HG03558 (cell line): ENCODE measurements around the gene TRIO.

Experiments
- ATAC-seq: cut with Tn5 transposase; IDR thresholded peaks from one replicate; pipeline ENCODE4 v1.9.1; 2021; ENCODE audit warnings: moderate number of reproducible peaks; ENCODE audit not compliant: unreplicated experiment; ENCODE audit errors: extremely low read depth

TRIO gene

DNA sequence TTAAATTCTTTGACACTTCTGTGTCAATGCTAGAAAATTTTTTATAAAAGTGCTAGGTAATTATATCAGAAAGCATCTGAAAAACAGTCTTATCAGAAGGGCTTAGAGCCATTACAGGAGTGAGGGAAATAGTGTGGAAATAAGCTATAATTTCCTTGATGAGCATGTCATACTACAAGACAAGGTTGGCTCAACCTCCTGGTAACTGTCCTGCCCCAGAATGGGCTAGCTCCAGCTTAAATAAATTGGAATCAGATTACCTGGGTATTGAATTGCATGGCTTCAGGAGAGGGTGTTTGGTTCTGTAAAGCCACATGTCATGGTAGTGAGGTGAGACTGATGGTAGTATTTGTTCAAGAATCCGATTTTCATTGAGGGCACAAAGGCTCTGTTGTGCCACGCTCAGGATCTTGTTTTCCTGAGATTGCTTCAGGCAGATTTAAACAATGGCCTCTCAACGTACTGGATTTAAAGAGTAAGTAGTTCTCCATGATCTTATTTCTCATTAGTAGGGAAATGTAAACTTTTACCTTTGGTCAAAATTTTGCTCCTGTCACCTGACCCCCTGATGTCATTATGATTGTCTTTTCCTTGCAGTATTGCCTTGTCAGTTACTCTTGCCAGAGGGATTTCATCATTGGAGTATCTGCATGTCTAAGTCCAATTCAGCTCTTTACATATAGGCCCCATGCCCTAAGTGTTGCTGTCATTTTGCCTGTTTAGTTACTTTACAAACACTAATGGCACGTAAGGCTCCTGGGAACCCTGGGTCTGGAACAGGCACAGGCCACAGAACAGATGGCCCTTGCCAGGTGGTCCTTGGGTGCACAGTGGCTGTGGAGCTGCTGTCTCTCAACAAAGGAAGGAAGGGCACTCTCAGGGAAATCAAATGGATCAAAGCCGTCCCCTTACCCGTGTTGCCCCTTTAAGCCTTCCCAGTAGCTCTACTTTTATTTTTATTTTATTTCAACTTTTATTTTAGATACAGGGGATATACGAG lies 21.3 kb downstream of the TRIO start:
- no peak for ATAC-seq

DNA sequence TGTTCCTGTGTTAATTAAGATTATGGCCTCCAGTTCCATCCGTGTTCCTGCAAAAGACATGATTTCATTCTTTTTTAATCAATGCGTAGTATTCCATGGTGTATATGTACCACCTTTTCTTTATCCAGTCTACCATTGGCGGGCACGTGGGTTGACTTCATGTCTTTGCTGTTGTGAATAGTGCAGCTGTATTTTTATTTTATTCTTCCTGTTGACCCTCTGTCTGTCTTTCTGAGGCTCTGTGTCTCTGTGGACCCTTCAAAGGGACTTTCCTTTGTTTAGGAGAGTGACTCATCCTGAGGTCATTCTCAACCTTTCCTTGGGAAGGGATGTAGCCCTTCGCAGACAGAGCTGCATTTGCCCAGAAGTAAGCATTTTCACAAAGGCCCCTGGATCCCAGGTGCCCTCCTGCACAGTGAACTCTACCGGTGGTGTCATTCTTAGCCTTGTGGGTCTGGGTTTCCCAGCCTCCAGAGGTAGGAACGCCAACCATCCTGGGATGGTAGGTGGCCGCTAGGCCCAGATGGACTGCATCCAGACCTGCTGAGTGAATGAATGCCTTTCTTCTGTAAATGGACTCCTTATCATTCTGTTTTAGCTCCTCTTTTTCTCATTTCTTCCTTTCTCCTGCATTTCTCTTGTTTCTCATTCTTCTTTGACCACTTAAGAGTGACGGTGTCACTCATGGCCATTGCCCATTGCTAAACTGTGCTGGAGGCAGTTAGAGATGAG lies 22.4 kb downstream of the TRIO start:
- no peak for ATAC-seq

- no peak for ATAC-seq
Observed at GRCh38 chr5:14166437-14166836, 23.3 kb downstream of the TRIO start.

- no peak for ATAC-seq
Observed at GRCh38 chr5:14167211-14167845, 24.2 kb downstream of the TRIO start.

- ATAC-seq: peak; percentile 27
Observed at GRCh38 chr5:14168144-14168792, 25.1 kb downstream of the TRIO start.

GRCh38 chr5:14168793-14169262 lies 25.7 kb downstream of the TRIO start:
- no peak for ATAC-seq

DNA sequence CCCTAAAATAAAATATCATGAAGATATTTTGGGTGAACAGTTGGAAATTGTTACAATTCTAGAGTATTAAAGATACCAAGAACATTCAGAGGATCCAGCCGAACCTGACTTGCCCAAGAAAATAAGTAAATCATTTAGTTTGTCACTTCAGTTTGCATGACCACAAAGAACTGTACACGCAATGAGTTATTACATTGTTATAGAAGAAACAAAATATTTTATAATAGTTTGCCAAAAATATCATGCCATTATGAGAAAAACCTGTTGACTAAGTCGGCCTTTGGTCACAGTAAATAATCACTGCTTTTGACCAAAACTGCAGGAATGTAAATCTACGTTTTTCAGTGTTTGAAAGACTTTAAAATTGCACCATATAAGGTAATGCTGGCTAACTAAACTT lies 27.9 kb downstream of the TRIO start:
- no peak for ATAC-seq

GRCh38 chr5:14171621-14172020 lies 28.5 kb downstream of the TRIO start:
- no peak for ATAC-seq

DNA sequence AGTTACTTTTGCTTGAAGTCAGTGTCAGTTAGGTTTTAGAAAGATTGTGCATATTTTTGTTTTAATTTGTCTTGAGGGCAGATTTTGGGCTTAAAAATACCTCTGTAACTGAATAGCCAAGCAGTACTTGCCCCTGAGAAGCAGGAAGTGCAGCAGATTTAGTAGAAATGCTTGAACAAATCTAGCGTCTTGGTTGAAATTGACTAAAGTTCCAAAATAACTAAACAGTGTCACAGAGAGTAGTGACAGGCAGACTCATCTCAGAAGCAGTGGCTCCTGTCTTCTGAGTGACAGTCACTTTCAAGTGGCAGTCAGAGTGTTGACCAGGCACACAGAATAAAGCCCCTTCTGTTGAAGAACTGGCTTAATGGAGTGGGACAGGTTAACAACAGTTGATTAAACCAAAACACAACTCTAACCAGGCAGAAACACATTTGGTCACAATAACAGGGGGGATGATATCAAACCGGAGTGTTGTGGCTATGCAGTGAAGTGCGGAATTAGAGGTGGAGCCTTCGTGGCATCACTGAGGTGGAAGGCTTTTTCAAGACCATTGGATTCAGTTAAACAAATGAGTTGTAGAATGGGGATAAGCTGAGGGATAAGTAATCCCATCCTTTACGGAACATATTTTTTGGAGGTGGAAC lies 29.1 kb downstream of the TRIO start:
- peak; percentile 36 for ATAC-seq

- ATAC-seq: no peak
Observed at GRCh38 chr5:14173377-14174229, 30.5 kb downstream of the TRIO start.

DNA sequence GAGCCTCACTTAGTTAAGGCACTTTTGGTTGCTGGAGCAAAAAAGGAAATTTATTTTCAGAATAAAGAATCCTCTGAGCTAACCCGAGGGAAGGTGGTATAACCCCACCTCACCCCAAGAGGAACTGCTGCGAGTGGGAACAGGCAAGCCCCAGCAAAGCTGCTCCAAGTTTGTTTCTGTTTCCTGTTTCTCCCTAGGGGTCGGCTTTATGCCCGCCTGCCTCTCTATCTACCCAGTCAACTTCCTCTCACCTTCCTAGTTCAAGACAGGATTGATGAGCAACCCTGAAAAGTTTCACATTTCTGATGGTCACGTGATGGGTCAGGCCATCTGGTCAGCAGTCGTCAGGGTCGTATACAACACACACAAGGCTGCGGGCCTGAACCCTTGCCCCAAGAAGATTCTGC lies 31.1 kb downstream of the TRIO start:
- no peak for ATAC-seq

GRCh38 chr5:14175381-14175780 lies 32.2 kb downstream of the TRIO start:
- ATAC-seq: no peak

DNA sequence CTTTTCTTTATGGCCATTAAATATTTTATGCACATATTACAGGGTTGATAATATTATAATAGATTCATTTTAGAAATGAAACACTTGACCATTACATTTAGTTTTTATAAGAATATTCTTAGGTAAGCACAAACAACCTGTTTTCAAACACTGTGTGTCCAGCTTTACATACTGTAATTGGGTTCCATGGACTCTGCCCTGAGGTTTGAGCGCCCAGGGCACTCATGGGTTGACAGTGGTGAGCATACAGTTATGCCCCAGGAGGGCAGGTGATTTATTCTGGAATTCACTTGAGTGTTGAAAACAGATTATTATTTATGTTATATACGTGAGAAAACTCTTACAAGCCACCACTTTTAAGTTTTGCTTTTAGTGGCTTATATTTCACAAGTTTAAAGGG lies 33.7 kb downstream of the TRIO start:
- no peak for ATAC-seq

DNA sequence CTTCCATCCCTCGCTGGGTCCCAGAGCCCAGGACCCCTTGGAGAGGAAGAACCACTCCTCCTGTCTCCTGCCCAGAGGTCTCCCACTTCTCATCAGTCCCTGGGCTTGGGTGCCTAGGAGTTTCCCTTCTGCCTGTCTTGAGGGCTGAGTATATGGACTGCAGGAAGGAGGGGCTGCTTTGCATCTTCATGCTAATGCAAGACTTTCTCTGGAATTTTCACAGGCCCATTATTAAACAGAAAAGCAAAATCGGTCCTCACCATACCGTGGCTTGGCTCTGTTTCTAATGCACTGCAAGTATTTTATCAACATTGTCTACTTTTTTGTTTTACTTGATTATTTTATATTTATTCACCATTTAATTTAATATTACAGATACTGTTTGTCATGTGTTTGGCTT lies 34.5 kb downstream of the TRIO start:
- ATAC-seq: no peak

DNA sequence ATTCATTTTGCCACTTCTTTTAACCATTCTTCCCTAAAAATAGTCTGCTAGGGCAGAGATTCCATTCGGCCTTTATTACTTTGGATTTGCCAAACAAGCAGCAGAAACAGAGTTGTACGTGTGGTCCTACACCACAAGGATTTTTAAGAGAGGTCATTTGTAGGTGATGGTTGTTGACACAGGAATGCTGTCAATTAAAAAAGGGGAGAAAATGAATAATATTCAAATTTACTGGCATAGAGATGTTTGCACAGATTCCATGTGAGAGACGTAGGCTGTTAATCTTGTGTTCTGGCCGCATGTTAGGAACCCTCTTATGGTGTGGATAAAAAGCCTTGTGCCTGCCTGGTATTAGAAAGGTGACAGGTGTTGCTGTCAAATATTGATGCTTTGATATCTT lies 34.9 kb downstream of the TRIO start:
- no peak for ATAC-seq

GRCh38 chr5:14178671-14179211 lies 35.6 kb downstream of the TRIO start:
- ATAC-seq: no peak

DNA sequence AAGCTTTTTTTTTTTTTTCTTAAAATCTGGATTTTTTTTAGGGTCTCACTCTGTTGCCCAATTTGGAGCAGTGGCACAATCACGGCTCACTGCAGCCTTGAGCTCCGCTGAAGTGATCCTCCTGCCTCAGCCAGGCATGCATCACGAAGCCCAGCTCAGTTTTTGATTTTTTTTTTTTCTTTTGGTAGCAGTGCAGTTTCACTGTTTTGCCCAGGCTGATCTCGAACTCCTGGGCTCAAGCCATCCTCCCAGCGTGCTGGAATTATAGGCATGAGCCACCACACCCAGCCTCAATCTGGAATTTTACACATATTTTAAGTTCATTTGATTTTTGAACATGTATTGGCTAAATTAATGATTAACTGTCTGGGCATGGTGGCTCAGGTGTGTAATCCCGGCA lies 36.3 kb downstream of the TRIO start:
- ATAC-seq: no peak

DNA sequence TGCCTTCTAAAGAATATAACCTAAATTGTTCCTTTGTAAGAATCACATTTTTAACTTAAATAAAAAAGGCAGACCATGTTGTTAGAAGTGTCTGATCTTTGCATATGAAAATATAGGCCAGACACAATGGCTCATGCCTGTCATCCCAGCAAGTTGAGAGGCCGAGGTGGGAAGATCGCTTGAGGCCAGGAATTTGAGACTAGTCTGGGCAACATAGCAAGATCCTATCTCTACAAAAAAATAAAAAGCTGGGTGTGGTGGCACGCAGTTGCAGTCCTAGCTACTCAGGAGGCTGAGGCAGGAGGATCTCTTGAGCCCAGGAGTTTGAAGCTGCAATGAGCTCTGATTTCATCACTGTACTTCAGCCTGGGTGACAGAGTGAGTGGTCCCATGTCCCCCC lies 37.3 kb downstream of the TRIO start:
- ATAC-seq: no peak
